Sigmoid colon (tissue), 4 donors: ENCODE results near the gene MCU.

Source experiments
- CTCF ChIP-seq, 4 experiments: fragments of 450-650 bp in 3 of 4; fragments of 200-600 bp in 1 of 4; IDR thresholded peaks; one replicate each; pipeline ENCODE4 v1.5.1; 2016 to 2019; ENCODE audit warnings: antibody characterized with exemption in 4 of 4, mild to moderate bottlenecking in 3 of 4, moderate library complexity in 2 of 4
- EP300 ChIP-seq, 4 donors: sonication (generic); formaldehyde crosslinking; IDR thresholded peaks; one replicate each; pipeline ENCODE4 v1.6.1; 2017; ENCODE audit warnings: antibody characterized with exemption in 4 of 4

GRCh38 chr10:72822342-72822986 is 130.5 kb downstream of the MCU start:
- TF ChIP-seq CTCF (IDR thresholded peaks at IDR 0.05) = no peak
- no peak for TF ChIP-seq EP300 (IDR thresholded peaks at IDR 0.05)
